Erythroblast (primary cell): ENCODE data around the gene MTOR.

Experiments
- GATA1 ChIP-seq: IDR thresholded peaks from 2 replicates; pipeline ENCODE4 v1.6.1; 2011; ENCODE audit warnings: low read depth, mild to moderate bottlenecking, control low read depth, low read length, moderate library complexity
- POLR2A ChIP-seq: IDR thresholded peaks from 2 replicates; pipeline ENCODE4 v1.6.1; 2011; ENCODE audit warnings: mild to moderate bottlenecking, low read length

- no peak for TF ChIP-seq POLR2A
- TF ChIP-seq GATA1: no peak
These were observed 119.0 kb downstream of the MTOR start for GRCh38 chr1:11143401-11143800.
